KMS-11 (cell line): ENCODE results near the gene HSF2BP.

ENCODE experiments used
- H2AFZ ChIP-seq: fragments of 200-600 bp; sonication (generic); 2 replicates; pipeline ENCODE4 v1.6.1; 2016; ENCODE audit warnings: antibody characterized with exemption, mixed run types, low read depth
- H3K27ac ChIP-seq: fragments of 200-600 bp; sonication (generic); 2 replicates; pipeline ENCODE4 v1.6.1; 2016; ENCODE audit warnings: mild to moderate bottlenecking, mixed run types
- H3K27me3 ChIP-seq: fragments of 200-600 bp; sonication (generic); 2 replicates; pipeline ENCODE4 v1.6.1; 2017; ENCODE audit warnings: mild to moderate bottlenecking, low read depth, mixed run types, moderate library complexity; ENCODE audit not compliant: insufficient read depth
- H3K36me3 ChIP-seq: fragments of 200-600 bp; sonication (generic); 2 replicates; pipeline ENCODE4 v1.6.1; 2017; ENCODE audit warnings: mild to moderate bottlenecking, mixed run types; ENCODE audit not compliant: insufficient read depth
- H3K4me1 ChIP-seq: fragments of 200-600 bp; sonication (generic); 2 replicates; pipeline ENCODE4 v1.6.1; 2016; ENCODE audit warnings: mild to moderate bottlenecking, low read depth, mixed run types; ENCODE audit not compliant: poor library complexity, severe bottlenecking
- H3K4me2 ChIP-seq: fragments of 200-600 bp; sonication (generic); 2 replicates; pipeline ENCODE4 v1.7.0; 2016; ENCODE audit warnings: mild to moderate bottlenecking, mixed run types
- H3K4me3 ChIP-seq: fragments of 200-600 bp; sonication (generic); IDR thresholded peaks from 2 replicates; pipeline ENCODE4 v1.6.1; 2017; ENCODE audit warnings: low read depth, low read length, mixed read lengths; ENCODE audit not compliant: insufficient read depth
- H3K79me2 ChIP-seq: fragments of 200-600 bp; sonication (generic); 2 replicates; pipeline ENCODE4 v1.6.1; 2016; ENCODE audit warnings: low read depth, mixed run types; ENCODE audit not compliant: insufficient read depth
- H3K9ac ChIP-seq: fragments of 200-600 bp; sonication (generic); 2 replicates; pipeline ENCODE4 v1.6.1; 2016; ENCODE audit warnings: mild to moderate bottlenecking, mixed run types
- H4K20me1 ChIP-seq: fragments of 200-600 bp; sonication (generic); 2 replicates; pipeline ENCODE4 v1.6.1; 2016; ENCODE audit warnings: mild to moderate bottlenecking, mixed run types; ENCODE audit not compliant: insufficient read depth
- CTCF ChIP-seq: fragments of 200-600 bp; sonication (generic); conservative IDR thresholded peaks from 2 replicates; pipeline ENCODE4 v1.6.1; 2017; ENCODE audit warnings: low read depth, mild to moderate bottlenecking, antibody characterized with exemption, low read length, moderate library complexity, mixed read lengths

The HSF2BP gene

GRCh38 chr21:43675871-43676270 is 16.6 kb upstream of the HSF2BP start:
- no peak for TF ChIP-seq CTCF
- Histone ChIP-seq H3K4me3 (no peak overlapping the region), H3K79me2 (peaks cover 33% of the 10 kb centered on the region; the same call in 1 of the 2 replicates), H3K4me2 (no peak overlapping the region), H3K27me3 (no peaks in the 10 kb centered on the region), H3K36me3 (peaks cover 11% of the 10 kb centered on the region), H2AFZ (no peak overlapping the region), H4K20me1 (no peaks in the 10 kb centered on the region), H3K27ac (no peak overlapping the region), H3K9ac (no peak overlapping the region), H3K4me1 (no peaks in the 10 kb centered on the region)

GRCh38 chr21:43669828-43670605 is 10.7 kb upstream of the HSF2BP start:
- H3K4me3 ChIP-seq, result no peak overlapping the region
- no peak overlapping the region for H3K27ac ChIP-seq
- H3K27me3 ChIP-seq, result no peaks in the 10 kb centered on the region
- TF ChIP-seq CTCF, result no peak
- H3K4me2 ChIP-seq, result no peak overlapping the region
- no peak overlapping the region for H3K9ac ChIP-seq
- H2AFZ ChIP-seq, result no peak overlapping the region
- peaks cover 27% of the 10 kb centered on the region; the same call in 1 of the 2 replicates for H3K36me3 ChIP-seq
- H4K20me1 ChIP-seq, result peaks cover 17% of the 10 kb centered on the region; the same call in 1 of the 2 replicates
- peaks cover 72% of the 10 kb centered on the region for H3K79me2 ChIP-seq
- H3K4me1 ChIP-seq, result no peaks in the 10 kb centered on the region

- Histone ChIP-seq H4K20me1 (peaks cover 17% of the 10 kb centered on the region; the same call in 1 of the 2 replicates), H3K79me2 (peaks cover 95% of the 10 kb centered on the region), H3K4me2 (no peak overlapping the region), H3K4me1 (no peaks in the 10 kb centered on the region), H3K36me3 (peaks cover 38% of the 10 kb centered on the region), H3K27me3 (no peaks in the 10 kb centered on the region), H3K9ac (no peak overlapping the region), H2AFZ (no peak overlapping the region), H3K4me3 (no peak overlapping the region), H3K27ac (no peak overlapping the region)
- no peak for TF ChIP-seq CTCF
Measured at GRCh38 chr21:43667191-43667904, 8.1 kb upstream of the HSF2BP start.

- Histone ChIP-seq H3K4me1 (peaks cover 7% of the 10 kb centered on the region), H3K79me2 (peaks cover 99% of the 10 kb centered on the region), H3K4me3 (no peak overlapping the region), H3K36me3 (peaks cover 48% of the 10 kb centered on the region), H3K9ac (no peak overlapping the region), H4K20me1 (peaks cover 21% of the 10 kb centered on the region), H3K4me2 (no peak overlapping the region), H3K27me3 (no peaks in the 10 kb centered on the region), H3K27ac (no peak overlapping the region), H2AFZ (no peak overlapping the region)
- TF ChIP-seq CTCF, result no peak
Measured at GRCh38 chr21:43665879-43666278, 6.6 kb upstream of the HSF2BP start.
